Breast epithelium (tissue), 4 donors: Measurements from ENCODE around the gene CDH23. TPM values are rescaled to one million over a fixed set of nuclear protein-coding genes. Genes with fewer than 3 reads are reported as not detected.

Experiments used
- DNase-seq, 2 donors: peaks; one replicate each; pipeline ENCODE4 v3.0.0-alpha.2; 2019; ENCODE audit warnings: low spot score in 2 of 2
- H3K27ac ChIP-seq, 2 donors: fragments of 200-600 bp; sonication (generic) in 1 of 2; one replicate each; pipeline ENCODE4 v1.5.1; 2016 to 2019; ENCODE audit warnings: mild to moderate bottlenecking in 1 of 2
- H3K27me3 ChIP-seq, 2 donors: fragments of 200-600 bp; sonication (generic) in 1 of 2; one replicate each; pipeline versions ENCODE4 v1.5.1 to v1.6.0; 2017 to 2019; ENCODE audit warnings: control low read depth in 1 of 2, mild to moderate bottlenecking in 1 of 2
- H3K36me3 ChIP-seq: fragments of 200-600 bp; one replicate; pipeline ENCODE4 v1.5.1; 2019
- H3K4me1 ChIP-seq, 2 donors: fragments of 200-600 bp; sonication (generic); one replicate each; pipeline ENCODE4 v1.5.1; 2016 to 2019; ENCODE audit warnings: control low read depth in 1 of 2
- H3K4me3 ChIP-seq, 3 donors: fragments of 200-600 bp; sonication (generic); 1 replicate in 2 of 3; 2 replicates in 1 of 3; pipeline ENCODE4 v1.5.1; 2016 to 2019; ENCODE audit warnings: mild to moderate bottlenecking in 3 of 3, moderate library complexity in 2 of 3
- H3K9me3 ChIP-seq, 2 donors: fragments of 200-600 bp; sonication (generic) in 1 of 2; one replicate each; pipeline ENCODE4 v1.5.1; 2016 to 2019; ENCODE audit warnings: control low read depth in 1 of 2
- CTCF ChIP-seq, 3 donors: fragments of 450-650 bp; IDR thresholded peaks; one replicate each; pipeline ENCODE4 v1.5.1; 2016 to 2017; ENCODE audit warnings: antibody characterized with exemption in 3 of 3, mild to moderate bottlenecking in 3 of 3, moderate library complexity in 3 of 3
- POLR2A ChIP-seq: fragments of 450-650 bp; IDR thresholded peaks from one replicate; pipeline ENCODE4 v1.6.1; 2016; ENCODE audit warnings: antibody characterized with exemption, mild to moderate bottlenecking, moderate library complexity
- POLR2AphosphoS5 ChIP-seq, 3 donors: sonication (generic); formaldehyde crosslinking; IDR thresholded peaks; one replicate each; pipeline ENCODE4 v1.6.1; 2017; ENCODE audit warnings: antibody characterized with exemption in 3 of 3
- intact Hi-C: fragments of 100-400 bp; cut with DNase I; formaldehyde crosslinking; loops from one replicate; pipeline ENCODE4 v1.15.1; 2023; ENCODE audit warnings: low total_unique reads
- total RNA-seq, 3 donors: library from RNA; depleted of rRNA; stranded (reverse); fragments of >200 nt; gene quantifications; one replicate each; pipeline ENCODE4 v1.1.0, GENCODE V29; 2016

CDH23 gene
- total RNA-seq, 3 donors from 2014 or later = 8.5 to 13.8 (median 11.6) TPM

DNA sequence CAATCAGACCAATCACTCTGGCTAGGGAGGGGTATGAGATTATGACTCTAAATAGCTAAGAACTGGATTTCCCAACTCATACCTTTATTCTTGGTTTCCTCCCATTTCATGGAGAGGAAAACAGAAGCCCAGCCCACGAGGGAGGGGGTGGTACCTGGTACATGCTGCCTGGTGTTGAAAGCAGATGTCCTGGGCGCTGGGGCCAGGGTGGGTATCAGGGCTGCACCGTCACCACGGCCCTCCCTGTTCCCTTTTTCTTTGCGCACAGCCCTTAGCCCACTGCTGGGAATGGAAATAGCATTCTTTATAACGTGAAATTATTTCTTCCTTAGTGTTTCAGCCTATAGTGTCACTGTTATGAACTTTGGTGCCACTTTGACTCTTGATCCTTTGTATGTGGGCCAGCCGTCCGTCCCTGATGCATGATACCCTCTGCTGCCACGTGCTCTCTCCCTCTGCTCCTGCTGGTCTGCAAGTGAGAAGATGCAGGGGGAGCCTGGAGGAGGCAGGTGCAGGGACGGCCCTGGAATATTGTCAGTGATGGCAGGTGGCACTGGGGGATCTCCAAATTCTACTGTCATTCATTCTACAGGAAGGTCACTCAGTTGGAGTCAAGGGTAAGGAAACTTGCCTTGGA lies 158.5 kb downstream of the CDH23 start:
- intact Hi-C loops = no loop called here
- DNase-seq = no peak
- Histone ChIP-seq H3K27me3 (no peaks in the 10 kb centered on the region), H3K4me1 (no peaks in the 10 kb centered on the region), H3K36me3 (no peaks in the 10 kb centered on the region), H3K9me3 (no peaks in the 10 kb centered on the region), H3K27ac (no peak overlapping the region), H3K4me3 (no peak overlapping the region)
- TF ChIP-seq CTCF (IDR thresholded peaks at IDR 0.05) = no peak
- TF ChIP-seq POLR2A = no peak
- no peak for TF ChIP-seq POLR2AphosphoS5 (IDR thresholded peaks at IDR 0.05)

- no peak overlapping the region for H3K4me3 ChIP-seq
- no peaks in the 10 kb centered on the region for H3K36me3 ChIP-seq
- H3K27ac ChIP-seq = no peak overlapping the region
- DNase-seq = no peak
- no peak for TF ChIP-seq POLR2AphosphoS5 (IDR thresholded peaks at IDR 0.05)
- TF ChIP-seq CTCF (IDR thresholded peaks at IDR 0.05) = no peak
- no peak for TF ChIP-seq POLR2A
- intact Hi-C loops = no loop called here
- H3K9me3 ChIP-seq = no peaks in the 10 kb centered on the region
- no peaks in the 10 kb centered on the region for H3K27me3 ChIP-seq
- H3K4me1 ChIP-seq = no peaks in the 10 kb centered on the region
These were observed 159.0 kb downstream of the CDH23 start for GRCh38 chr10:71555724-71556119.

DNA sequence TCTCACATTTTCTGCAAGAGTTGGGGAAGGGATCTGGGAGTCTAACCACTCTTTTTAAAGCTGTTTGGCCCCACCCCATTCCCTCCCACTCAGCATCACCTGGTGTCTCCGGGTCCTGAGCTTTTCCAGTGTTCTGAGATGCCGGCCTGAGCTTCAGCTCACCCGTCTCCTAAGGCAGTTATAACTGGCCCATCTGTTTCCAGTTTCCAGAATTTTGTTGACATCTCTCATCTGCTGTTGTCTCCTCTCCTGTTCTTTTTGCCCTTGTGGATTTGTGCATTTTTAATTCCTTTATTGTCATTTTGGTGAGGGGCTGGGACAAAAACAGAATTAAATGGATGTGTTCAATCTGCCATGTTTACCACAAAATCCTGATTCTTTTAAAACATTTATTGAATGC lies 162.3 kb downstream of the CDH23 start:
- H3K4me1 ChIP-seq = no peaks in the 10 kb centered on the region
- no peaks in the 10 kb centered on the region for H3K27me3 ChIP-seq
- H3K27ac ChIP-seq = no peak overlapping the region
- H3K9me3 ChIP-seq = no peaks in the 10 kb centered on the region
- TF ChIP-seq POLR2A (no peak), POLR2AphosphoS5 (IDR thresholded peaks at IDR 0.05) (no peak), CTCF (IDR thresholded peaks at IDR 0.05) (no peak)
- H3K36me3 ChIP-seq = no peaks in the 10 kb centered on the region
- DNase-seq = no peak
- H3K4me3 ChIP-seq = no peak overlapping the region
- intact Hi-C loops = no loop called here

- H3K27ac ChIP-seq = no peak overlapping the region
- intact Hi-C loops = no loop called here
- H3K27me3 ChIP-seq = no peaks in the 10 kb centered on the region
- H3K4me3 ChIP-seq = no peak overlapping the region
- no peak for TF ChIP-seq POLR2A
- TF ChIP-seq CTCF (IDR thresholded peaks at IDR 0.05) = no peak
- TF ChIP-seq POLR2AphosphoS5 (IDR thresholded peaks at IDR 0.05) = no peak
- H3K4me1 ChIP-seq = no peaks in the 10 kb centered on the region
- H3K9me3 ChIP-seq = no peaks in the 10 kb centered on the region
- DNase-seq = no peak
- H3K36me3 ChIP-seq = no peaks in the 10 kb centered on the region
These were observed 164.4 kb downstream of the CDH23 start for GRCh38 chr10:71561003-71561574.

- no peak overlapping the region for H3K4me3 ChIP-seq
- H3K27me3 ChIP-seq = no peaks in the 10 kb centered on the region
- H3K36me3 ChIP-seq = no peaks in the 10 kb centered on the region
- no peaks in the 10 kb centered on the region for H3K4me1 ChIP-seq
- intact Hi-C loops = no loop called here
- no peaks in the 10 kb centered on the region for H3K9me3 ChIP-seq
- no peak for TF ChIP-seq CTCF (IDR thresholded peaks at IDR 0.05)
- no peak for TF ChIP-seq POLR2AphosphoS5 (IDR thresholded peaks at IDR 0.05)
- no peak for TF ChIP-seq POLR2A
- H3K27ac ChIP-seq = no peak overlapping the region
- no peak for DNase-seq
These were observed 165.5 kb downstream of the CDH23 start for GRCh38 chr10:71562181-71562580.
